VCaP (cell line): ENCODE measurements around the gene LDHAL6B.

Source experiments
- H3K27ac ChIP-seq: fragments of 450-650 bp; 2 replicates; pipeline ENCODE4 v1.5.1; 2017
- TF ChIP-seq, protein P1 (sequence below): fragments of 450-650 bp; conservative IDR thresholded peaks from 2 replicates; pipeline ENCODE4 v1.5.1; 2017; ENCODE audit warnings: mild to moderate bottlenecking, moderate library complexity

The LDHAL6B gene

DNA sequence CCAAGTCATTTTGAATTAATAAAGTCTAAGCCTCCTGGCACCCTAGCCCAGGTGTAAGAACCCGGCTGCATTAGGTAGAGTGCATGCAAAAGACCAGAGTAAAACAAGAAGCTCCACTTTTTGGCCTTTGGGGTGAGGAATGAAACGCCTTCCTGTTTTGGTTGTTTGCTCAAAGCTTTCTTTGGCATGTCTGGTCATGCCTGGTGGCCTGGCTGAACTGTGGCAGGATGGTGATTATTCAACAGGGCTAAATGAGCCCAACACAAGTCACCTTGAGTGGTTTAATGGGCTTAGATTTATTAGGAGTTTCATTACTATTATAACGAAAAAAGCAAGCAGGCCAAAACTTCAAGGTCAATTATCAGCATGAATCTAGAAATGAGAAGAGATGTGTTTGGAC, 40.9 kb upstream of the LDHAL6B start:
- H3K27ac ChIP-seq = peak overlapping the region; percentile 15; the same call in 1 of the 2 replicates

DNA sequence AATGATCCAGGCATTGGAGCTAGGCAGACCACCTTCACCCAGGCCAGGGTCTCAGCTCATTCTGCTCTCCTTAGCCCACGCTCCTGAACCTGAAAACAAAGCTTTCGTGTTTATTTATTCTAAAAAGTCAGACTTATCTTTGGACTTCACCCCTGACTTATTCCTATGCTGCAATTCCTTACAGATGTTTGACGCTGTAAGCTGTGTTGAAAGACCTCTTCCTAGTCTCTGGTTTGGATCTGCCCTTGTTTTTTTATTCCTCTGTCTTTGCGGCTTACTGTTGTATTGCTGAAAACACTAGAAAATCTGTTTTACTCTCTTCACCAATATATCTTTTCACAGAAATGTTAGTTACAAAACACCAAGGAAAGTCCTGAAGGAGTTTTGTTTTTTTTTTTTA, 40.5 kb upstream of the LDHAL6B start:
- TF ChIP-seq, protein P1, sequence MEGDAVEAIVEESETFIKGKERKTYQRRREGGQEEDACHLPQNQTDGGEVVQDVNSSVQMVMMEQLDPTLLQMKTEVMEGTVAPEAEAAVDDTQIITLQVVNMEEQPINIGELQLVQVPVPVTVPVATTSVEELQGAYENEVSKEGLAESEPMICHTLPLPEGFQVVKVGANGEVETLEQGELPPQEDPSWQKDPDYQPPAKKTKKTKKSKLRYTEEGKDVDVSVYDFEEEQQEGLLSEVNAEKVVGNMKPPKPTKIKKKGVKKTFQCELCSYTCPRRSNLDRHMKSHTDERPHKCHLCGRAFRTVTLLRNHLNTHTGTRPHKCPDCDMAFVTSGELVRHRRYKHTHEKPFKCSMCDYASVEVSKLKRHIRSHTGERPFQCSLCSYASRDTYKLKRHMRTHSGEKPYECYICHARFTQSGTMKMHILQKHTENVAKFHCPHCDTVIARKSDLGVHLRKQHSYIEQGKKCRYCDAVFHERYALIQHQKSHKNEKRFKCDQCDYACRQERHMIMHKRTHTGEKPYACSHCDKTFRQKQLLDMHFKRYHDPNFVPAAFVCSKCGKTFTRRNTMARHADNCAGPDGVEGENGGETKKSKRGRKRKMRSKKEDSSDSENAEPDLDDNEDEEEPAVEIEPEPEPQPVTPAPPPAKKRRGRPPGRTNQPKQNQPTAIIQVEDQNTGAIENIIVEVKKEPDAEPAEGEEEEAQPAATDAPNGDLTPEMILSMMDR = no peak
- H3K27ac ChIP-seq = peak overlapping the region; percentile 15; the same call in 1 of the 2 replicates

More for the DNA sequence above, 40.9 kb upstream of the LDHAL6B start:
- TF ChIP-seq, protein P1 = no peak

DNA sequence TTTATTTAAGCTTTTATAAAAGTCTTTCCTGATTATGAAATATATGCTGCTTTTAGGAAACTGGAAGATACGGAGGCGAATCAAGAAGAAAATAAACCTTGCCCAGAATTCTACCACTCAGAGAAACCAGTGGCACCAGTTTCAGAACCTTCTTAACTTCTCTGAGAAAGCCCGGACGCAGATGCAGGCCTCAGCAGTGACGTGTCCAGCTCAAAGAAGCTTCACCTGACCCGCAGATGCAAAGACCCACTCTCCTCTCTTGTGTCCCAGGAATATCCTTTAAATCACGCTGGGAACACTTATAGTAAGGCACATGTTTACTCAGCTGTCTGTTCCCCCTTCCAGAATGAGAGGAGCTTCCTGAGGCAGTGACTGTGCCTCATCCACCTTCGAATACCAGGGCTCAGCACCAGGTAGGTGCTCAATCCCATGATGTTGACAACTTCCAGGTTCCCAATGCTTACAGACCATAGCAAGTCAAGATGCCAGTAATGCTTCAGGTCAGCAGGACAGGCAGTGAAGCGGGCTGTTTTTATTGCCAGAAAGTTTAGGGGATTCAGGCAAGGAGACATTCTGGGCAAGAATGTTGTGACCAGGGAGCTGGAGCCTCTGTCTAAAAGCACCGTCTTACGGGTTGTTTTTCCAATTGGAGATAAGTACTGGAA, 39.9 kb upstream of the LDHAL6B start:
- TF ChIP-seq, protein P1 = no peak
- H3K27ac ChIP-seq = peak overlapping the region; percentile 15; the same call in 1 of the 2 replicates

DNA sequence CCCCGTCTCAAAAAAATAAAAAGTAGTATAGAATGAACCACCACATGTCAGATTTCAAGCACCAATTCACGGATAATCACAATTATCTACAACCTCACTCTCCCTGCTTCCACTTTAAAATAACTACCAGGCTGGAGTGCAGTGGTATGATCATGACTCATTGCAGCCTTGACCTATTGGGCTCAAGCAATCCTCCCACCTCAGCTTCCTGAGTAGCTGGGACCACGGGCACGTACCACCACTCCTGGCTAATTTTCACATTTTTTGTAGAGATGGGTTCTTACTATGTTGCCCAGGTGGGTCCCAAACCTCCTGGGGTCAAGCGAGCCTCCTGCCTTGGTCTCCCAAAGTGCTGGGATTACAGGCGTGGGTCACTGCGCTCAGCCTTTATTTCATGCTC, 38.1 kb upstream of the LDHAL6B start:
- TF ChIP-seq, protein P1 = no peak
- H3K27ac ChIP-seq = no peak overlapping the region; the same call in 1 of the 2 replicates

DNA sequence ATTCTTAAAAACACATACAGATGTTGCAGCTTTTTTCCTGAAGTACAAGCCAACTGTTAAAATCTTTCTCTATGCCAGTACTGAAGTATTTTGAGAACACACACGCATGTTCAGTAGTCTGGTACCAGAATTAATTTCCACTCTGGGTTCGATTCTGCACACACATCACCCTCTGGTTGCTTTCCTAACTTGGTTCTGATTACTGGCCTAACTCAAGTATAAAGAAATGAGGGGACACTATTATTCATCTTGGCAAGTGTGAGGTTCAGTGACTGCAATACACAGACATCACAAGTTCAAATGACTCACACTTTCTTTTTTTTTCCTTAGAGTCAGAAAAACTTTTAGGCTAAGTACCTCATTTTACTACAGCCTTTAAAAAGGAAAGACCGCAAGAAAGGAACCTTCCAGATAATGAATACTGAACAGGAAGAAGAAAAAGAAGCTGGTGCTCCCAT, 37.4 kb upstream of the LDHAL6B start:
- peak overlapping the region; percentile 81 for H3K27ac ChIP-seq
- TF ChIP-seq, protein P1 = no peak

DNA sequence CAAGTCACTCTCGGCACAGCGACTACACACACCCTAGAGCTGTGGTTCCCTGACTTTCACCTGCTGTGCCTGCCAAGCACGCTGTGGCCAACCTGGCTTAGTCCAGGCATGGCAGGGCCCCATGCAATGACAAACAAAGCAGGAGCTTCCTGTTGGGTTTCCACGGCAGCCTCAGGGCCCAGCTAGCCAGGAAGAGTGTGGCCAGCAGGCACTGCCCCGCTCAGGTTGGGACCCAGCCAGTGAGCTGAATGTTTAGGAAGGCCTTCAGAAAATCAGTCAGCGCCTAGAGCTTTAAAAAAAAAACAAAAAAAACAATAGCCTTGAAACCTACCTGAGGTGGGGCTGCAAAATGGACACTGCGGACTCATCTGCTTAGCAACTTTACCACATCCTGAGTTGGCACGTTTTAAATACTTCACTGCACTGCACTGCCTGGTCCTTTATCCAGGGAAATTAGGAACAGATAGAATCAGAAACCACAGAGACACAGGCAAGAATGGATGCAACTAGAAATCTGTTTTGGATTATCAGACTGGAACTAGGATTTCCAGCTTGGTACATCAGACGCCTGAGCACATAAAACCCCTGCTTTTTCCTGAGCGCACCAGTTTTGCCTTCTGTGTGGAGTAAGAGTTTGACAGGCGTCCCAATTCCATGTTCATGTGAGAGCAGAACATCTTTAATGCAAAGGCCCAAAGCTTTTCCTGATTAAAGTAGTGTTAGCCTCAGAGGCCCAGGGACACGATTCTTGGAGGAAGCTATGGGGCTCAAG, 36.2 kb upstream of the LDHAL6B start:
- TF ChIP-seq, protein P1 = no peak
- peak overlapping the region; percentile 81 for H3K27ac ChIP-seq

DNA sequence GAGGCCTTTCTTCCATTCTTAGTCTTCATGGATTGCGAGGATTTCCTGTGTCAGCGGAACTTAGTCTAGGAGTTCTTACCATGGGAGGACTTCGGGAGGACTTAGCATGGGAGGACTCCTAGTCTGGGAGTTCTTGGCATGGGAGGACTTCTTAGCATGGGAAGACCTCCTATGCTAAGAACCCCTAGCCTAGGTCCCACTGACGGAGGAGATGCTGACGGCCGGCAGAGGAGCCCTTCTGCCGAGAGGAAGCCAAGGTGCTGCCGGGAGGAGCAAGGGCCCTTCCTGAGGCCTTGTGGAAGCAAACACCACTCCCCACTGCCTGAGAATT, 35.6 kb upstream of the LDHAL6B start:
- H3K27ac ChIP-seq = peak overlapping the region; percentile 81

More for the DNA sequence above, 35.6 kb upstream of the LDHAL6B start:
- TF ChIP-seq, protein P1 = no peak
